GM12875 (cell line): ENCODE results near the gene ZSCAN31.
A peak's percentile ranks its signal among the peaks of the same experiment; 100 is the strongest.

Experiments used
- H3K4me3 ChIP-seq: one replicate; pipeline ENCODE4 v1.5.1; 2011; ENCODE audit warnings: low read depth, low read length, control low read depth
- CTCF ChIP-seq: IDR thresholded peaks from 2 replicates; pipeline ENCODE4 v1.5.1; 2011; ENCODE audit warnings: low read depth, mild to moderate bottlenecking, control low read depth, inconsistent platforms, low read length, moderate library complexity, borderline replicate concordance; ENCODE audit not compliant: insufficient read depth

The ZSCAN31 gene

GRCh38 chr6:28291573-28291972 is 44.4 kb downstream of the ZSCAN31 start:
- TF ChIP-seq CTCF: no peak
- no peak overlapping the region for H3K4me3 ChIP-seq

GRCh38 chr6:28282926-28283325 is 53.0 kb downstream of the ZSCAN31 start:
- H3K4me3 ChIP-seq: no peak overlapping the region
- TF ChIP-seq CTCF: no peak

- TF ChIP-seq CTCF: no peak
- peak within 1 kb of the TSS; percentile 54 for H3K4me3 ChIP-seq
Observed at GRCh38 chr6:28281288-28282064, 54.5 kb downstream of the ZSCAN31 start, which contains the start of gene PGBD1. PGBD1 (plus strand) TSS chr6:28281572; CDS start chr6:28283814, 2,242 bp downstream.

- H3K4me3 ChIP-seq: no peak overlapping the region
- no peak for TF ChIP-seq CTCF
Observed at GRCh38 chr6:28280595-28281287, 55.2 kb downstream of the ZSCAN31 start.

- no peak overlapping the region for H3K4me3 ChIP-seq
- no peak for TF ChIP-seq CTCF
Observed at GRCh38 chr6:28277746-28278145, 58.2 kb downstream of the ZSCAN31 start.

- TF ChIP-seq CTCF: no peak
- no peak overlapping the region for H3K4me3 ChIP-seq
Observed at GRCh38 chr6:28274888-28275287, 61.1 kb downstream of the ZSCAN31 start.
